ENCODE measurements around the gene IFIT1. TPM values are rescaled to one million over a fixed set of nuclear protein-coding genes. Genes with fewer than 3 reads are reported as not detected.

Gene IFIT1
- total RNA-seq, 2 donors from 2014 or later = 1.3 to 7.0 TPM

DNA sequence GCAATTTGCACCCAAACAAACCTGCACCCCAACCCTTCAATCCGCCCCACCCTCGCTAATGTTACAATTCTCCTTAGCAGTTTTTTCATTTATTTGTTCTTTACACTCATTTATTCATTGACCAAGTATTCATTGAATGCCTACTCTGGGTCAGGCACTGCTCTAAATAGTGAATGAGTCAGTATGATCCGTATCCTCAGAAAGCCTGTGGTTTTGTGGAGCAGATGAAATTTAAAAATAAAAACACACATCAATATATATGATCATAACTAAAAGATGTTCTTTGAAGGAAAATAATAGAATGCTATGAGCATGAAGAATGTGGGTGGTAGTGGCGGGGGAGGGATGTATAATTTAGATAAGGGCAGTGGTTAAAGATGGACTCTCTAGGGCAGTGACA lies 35.2 kb downstream of the IFIT1 start:
- Histone ChIP-seq H3K4me3 (no peak overlapping the region), H3K36me3 (replicated peaks in 1 of 2; ENCODE audit: insufficient read depth in 1 of 2, low read depth in 2 of 2) (no peaks in the 10 kb centered on the region), H3K4me1 (peaks cover 21% of the 10 kb centered on the region), H3K9me3 (no peaks in the 10 kb centered on the region), H3K27me3 (no peaks in the 10 kb centered on the region), H3K27ac (no peak overlapping the region)
- WGBS, 2 donors = 82 to 93% methylated on average over 4 of the region's 4 CpGs
- no peak for DNase-seq
- no peak for TF ChIP-seq POLR2A (IDR thresholded peaks at IDR 0.05)
- TF ChIP-seq, protein P1, sequence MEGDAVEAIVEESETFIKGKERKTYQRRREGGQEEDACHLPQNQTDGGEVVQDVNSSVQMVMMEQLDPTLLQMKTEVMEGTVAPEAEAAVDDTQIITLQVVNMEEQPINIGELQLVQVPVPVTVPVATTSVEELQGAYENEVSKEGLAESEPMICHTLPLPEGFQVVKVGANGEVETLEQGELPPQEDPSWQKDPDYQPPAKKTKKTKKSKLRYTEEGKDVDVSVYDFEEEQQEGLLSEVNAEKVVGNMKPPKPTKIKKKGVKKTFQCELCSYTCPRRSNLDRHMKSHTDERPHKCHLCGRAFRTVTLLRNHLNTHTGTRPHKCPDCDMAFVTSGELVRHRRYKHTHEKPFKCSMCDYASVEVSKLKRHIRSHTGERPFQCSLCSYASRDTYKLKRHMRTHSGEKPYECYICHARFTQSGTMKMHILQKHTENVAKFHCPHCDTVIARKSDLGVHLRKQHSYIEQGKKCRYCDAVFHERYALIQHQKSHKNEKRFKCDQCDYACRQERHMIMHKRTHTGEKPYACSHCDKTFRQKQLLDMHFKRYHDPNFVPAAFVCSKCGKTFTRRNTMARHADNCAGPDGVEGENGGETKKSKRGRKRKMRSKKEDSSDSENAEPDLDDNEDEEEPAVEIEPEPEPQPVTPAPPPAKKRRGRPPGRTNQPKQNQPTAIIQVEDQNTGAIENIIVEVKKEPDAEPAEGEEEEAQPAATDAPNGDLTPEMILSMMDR (IDR thresholded peaks at IDR 0.05) = no peak
- intact Hi-C loops (cut with DNase I) = loop anchor here (5.0 kb wide), 1 partner anchor 135 kb away; no protein-coding TSS in a partner anchor
- no peak for ATAC-seq

DNA sequence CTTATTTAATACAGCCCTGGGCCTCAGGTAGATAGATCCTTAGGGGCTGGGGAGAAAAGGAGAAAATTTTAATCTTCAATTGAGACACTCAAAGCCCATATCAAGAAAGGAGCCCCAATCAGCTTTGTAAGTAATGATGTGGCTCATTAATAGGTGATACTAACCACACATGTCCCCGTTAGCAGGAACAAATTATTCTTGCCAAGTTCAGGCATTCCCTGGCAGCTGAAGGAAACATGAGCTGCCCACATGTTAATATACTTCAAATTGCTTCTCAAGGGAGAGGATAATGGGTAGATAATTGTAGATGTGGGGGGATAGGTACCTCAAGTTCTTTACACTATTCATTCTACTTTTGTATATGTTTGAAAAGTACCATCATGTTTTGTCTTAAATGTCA lies 36.5 kb downstream of the IFIT1 start:
- no peak overlapping the region for H3K4me3 ChIP-seq
- no peaks in the 10 kb centered on the region for H3K27me3 ChIP-seq
- 19 to 20% methylated on average over 1 of the region's 1 CpG for WGBS, 2 donors
- DNase-seq (no peak), ATAC-seq (no peak)
- intact Hi-C loops (cut with DNase I) = loop anchor here (5.0 kb wide), 1 partner anchor 133 kb away; no protein-coding TSS in a partner anchor
- no peaks in the 10 kb centered on the region for H3K36me3 ChIP-seq (replicated peaks in 1 of 2; ENCODE audit: insufficient read depth in 1 of 2, low read depth in 2 of 2)
- H3K4me1 ChIP-seq = peaks cover 22% of the 10 kb centered on the region
- no peaks in the 10 kb centered on the region for H3K9me3 ChIP-seq
- no peak overlapping the region for H3K27ac ChIP-seq
- TF ChIP-seq, protein P1 (IDR thresholded peaks at IDR 0.05) = no peak
- no peak for TF ChIP-seq POLR2A (IDR thresholded peaks at IDR 0.05)

DNA sequence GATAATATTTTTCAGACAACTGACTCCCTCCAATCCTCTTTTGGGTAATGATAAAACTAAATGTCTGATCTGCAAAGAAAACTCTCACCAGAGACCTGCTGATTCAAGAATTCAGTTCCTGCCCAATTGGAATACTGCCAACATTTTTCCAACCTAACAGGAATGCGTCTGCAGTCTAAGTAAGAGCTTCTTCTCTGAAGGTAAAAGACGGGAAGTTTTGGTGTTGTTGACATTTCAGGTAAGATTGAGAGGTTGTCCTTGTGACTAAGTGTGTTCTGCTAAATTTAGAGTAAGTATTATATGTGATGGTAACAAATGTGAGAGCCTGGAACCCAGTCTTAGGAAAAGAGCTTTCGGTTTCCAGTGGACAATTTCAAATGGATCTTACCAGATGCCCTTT lies 39.6 kb downstream of the IFIT1 start:
- Histone ChIP-seq H3K36me3 (replicated peaks in 1 of 2; ENCODE audit: insufficient read depth in 1 of 2, low read depth in 2 of 2) (no peaks in the 10 kb centered on the region), H3K27me3 (no peaks in the 10 kb centered on the region), H3K4me3 (no peak overlapping the region), H3K4me1 (peaks cover 11% of the 10 kb centered on the region), H3K9me3 (no peaks in the 10 kb centered on the region), H3K27ac (no peak overlapping the region)
- ATAC-seq (peak; percentile 38), DNase-seq (peak in 2 of 4 donors; percentile 27 to 31)
- 45 to 48% methylated on average over 3 of the region's 3 CpGs for WGBS, 2 donors
- intact Hi-C loops (cut with DNase I) = no loop called here
- TF ChIP-seq, protein P1 (IDR thresholded peaks at IDR 0.05) = no peak
- TF ChIP-seq POLR2A (IDR thresholded peaks at IDR 0.05) = no peak

DNA sequence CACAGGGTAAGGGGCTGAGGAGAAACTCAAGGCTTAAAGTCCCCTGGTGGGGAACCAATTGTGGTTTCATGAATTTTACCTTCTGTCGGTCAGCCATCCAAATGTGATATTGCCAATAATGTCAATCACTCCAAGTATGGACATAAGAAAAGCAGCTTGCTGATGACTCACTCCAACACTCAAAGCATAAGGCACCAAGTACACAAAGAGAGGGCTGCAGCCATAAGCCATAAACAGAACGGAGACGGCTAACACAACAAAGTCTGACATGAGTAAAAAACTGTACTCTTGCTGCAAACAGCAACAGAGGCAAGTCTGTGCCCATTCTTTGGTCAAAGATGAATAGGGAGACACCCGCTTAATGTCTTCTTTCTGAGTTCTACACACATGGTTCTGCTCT lies 46.1 kb downstream of the IFIT1 start:
- H3K4me1 ChIP-seq = peaks cover 8% of the 10 kb centered on the region
- no peak for DNase-seq
- H3K27ac ChIP-seq = no peak overlapping the region
- no peaks in the 10 kb centered on the region for H3K27me3 ChIP-seq
- WGBS, 2 donors = 93 to 94% methylated on average over 4 of the region's 4 CpGs
- TF ChIP-seq, protein P1 (IDR thresholded peaks at IDR 0.05) = no peak
- intact Hi-C loops (cut with DNase I) = no loop called here
- no peaks in the 10 kb centered on the region for H3K9me3 ChIP-seq
- no peak overlapping the region for H3K4me3 ChIP-seq
- ATAC-seq = no peak
- no peaks in the 10 kb centered on the region for H3K36me3 ChIP-seq (replicated peaks in 1 of 2; ENCODE audit: insufficient read depth in 1 of 2, low read depth in 2 of 2)

DNA sequence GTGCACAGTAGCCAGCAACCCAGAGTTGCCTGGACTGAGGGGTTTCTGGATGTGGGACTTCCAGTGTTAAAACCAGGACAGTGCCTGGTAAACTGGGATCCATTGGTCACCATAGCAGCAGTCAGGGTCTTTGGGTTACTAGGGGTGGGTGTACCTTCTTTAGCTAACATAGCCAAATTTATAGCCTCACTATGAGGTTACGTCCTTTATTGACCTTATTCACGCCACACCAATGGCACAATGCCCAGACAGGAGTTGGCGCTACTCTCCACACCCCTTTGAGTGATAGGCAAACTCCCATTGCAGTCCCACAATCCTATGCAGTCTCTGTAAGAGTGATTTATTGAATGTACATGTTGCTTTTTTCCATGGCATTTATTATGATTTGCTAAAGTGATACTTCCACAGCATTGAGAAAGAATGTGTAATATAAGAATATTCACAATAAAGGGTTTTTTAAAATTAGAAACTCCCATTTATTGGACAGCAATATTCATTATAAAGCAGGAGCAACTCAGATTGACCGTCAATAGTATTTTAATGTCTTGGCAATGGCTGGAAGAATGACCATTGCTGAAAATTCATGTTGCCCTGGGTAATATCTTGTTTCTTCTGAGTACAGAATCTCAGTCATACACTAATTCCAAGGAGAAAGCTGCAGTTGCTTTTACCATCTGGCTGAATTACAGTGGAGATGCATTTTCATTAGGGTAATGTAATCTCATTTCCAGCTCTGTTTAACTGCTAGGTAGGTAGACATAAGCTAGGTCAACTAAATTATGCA lies 48.0 kb downstream of the IFIT1 start:
- Histone ChIP-seq H3K4me1 (peaks cover 8% of the 10 kb centered on the region), H3K27me3 (no peaks in the 10 kb centered on the region), H3K4me3 (no peak overlapping the region), H3K36me3 (replicated peaks in 1 of 2; ENCODE audit: insufficient read depth in 1 of 2, low read depth in 2 of 2) (no peaks in the 10 kb centered on the region), H3K9me3 (no peaks in the 10 kb centered on the region), H3K27ac (no peak overlapping the region)
- ATAC-seq (peak; percentile 77), DNase-seq (peak in 2 of 4 donors; percentile 69 to 85)
- WGBS, 2 donors = 41 to 92% methylated on average over 4 of the region's 4 CpGs
- no peak for TF ChIP-seq POLR2A (IDR thresholded peaks at IDR 0.05)
- TF ChIP-seq, protein P1 (IDR thresholded peaks at IDR 0.05) = no peak
- intact Hi-C loops (cut with DNase I) = no loop called here
